HG03095 (cell line): ENCODE measurements around the gene AP3B2.
"Not testable (repeated sequence)": the region's sequence is repeated elsewhere in the genome, so short reads cannot be mapped to it uniquely, and the experiment has no call there.

Source experiments
- ATAC-seq: cut with Tn5 transposase; IDR thresholded peaks from one replicate; pipeline ENCODE4 v1.9.1; 2021; ENCODE audit warnings: moderate library complexity; ENCODE audit not compliant: unreplicated experiment

Gene AP3B2

GRCh38 chr15:82650046-82650670, 59.5 kb downstream of the AP3B2 start:
- no peak for ATAC-seq

GRCh38 chr15:82649226-82649999, 60.3 kb downstream of the AP3B2 start:
- no peak for ATAC-seq

GRCh38 chr15:82648257-82649103, 61.2 kb downstream of the AP3B2 start:
- no peak for ATAC-seq

- ATAC-seq: no peak
Measured at GRCh38 chr15:82647835-82648256, 61.8 kb downstream of the AP3B2 start.

GRCh38 chr15:82647045-82647834, 62.4 kb downstream of the AP3B2 start, which contains the start of gene CPEB1:
Gene CPEB1, minus strand, starts transcription at chr15:82647363. Its CDS starts 18,904 bp downstream, at chr15:82628459.
- ATAC-seq: no peak

GRCh38 chr15:82646250-82647044, 63.2 kb downstream of the AP3B2 start:
- ATAC-seq: no peak

GRCh38 chr15:82644967-82645852, 64.5 kb downstream of the AP3B2 start:
- ATAC-seq: not testable (repeated sequence)

GRCh38 chr15:82643992-82644391, 65.7 kb downstream of the AP3B2 start:
- ATAC-seq: no peak

GRCh38 chr15:82642656-82643055, 67.0 kb downstream of the AP3B2 start:
- ATAC-seq: no peak

- ATAC-seq: no peak
Measured at GRCh38 chr15:82641129-82641798, 68.4 kb downstream of the AP3B2 start.

- no peak for ATAC-seq
Measured at GRCh38 chr15:82640672-82641071, 69.0 kb downstream of the AP3B2 start.

- no peak for ATAC-seq
Measured at GRCh38 chr15:82635798-82636197, 73.9 kb downstream of the AP3B2 start.

- ATAC-seq: no peak
Measured at GRCh38 chr15:82630033-82630432, 79.6 kb downstream of the AP3B2 start.

GRCh38 chr15:82625136-82625535, 84.5 kb downstream of the AP3B2 start:
- ATAC-seq: no peak

- no peak for ATAC-seq
Measured at GRCh38 chr15:82624438-82624837, 85.2 kb downstream of the AP3B2 start.

GRCh38 chr15:82624008-82624407, 85.7 kb downstream of the AP3B2 start:
- ATAC-seq: no peak

GRCh38 chr15:82621970-82622369, 87.7 kb downstream of the AP3B2 start:
- ATAC-seq: no peak

- no peak for ATAC-seq
Measured at GRCh38 chr15:82613747-82614146, 95.9 kb downstream of the AP3B2 start.
